GM12891 (cell line): ENCODE results near the gene TNFSF18.

Experiments
- POLR2A ChIP-seq: IDR thresholded peaks from 2 replicates; pipeline ENCODE4 v1.6.1; 2011; ENCODE audit warnings: low read depth, low read length, control low read depth
- POLR2AphosphoS5 ChIP-seq: IDR thresholded peaks from 2 replicates; pipeline ENCODE4 v1.6.1; 2011; ENCODE audit warnings: low read depth, low read length, control low read depth

DNA sequence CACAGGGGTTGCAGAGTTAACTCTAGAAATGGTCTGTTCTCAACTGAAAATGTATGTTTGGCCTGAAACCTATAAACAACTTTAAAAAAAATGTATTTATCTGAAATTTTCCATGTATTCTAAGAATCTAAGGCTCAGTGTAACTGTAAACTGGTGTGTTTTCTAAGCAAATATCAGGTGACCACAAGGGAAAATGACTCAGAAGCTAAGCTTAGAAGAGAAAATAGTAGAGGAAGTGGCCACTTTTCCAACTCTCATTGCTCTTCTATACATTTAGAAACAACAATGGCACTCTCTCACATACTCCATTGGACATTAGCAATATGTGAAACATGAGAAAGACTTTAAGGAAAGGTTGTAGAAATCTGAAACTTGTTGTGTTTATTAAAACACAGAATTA, 7.5 kb downstream of the TNFSF18 start:
- TF ChIP-seq POLR2A (no peak), POLR2AphosphoS5 (no peak)
